ENCODE measurements around the gene MAST4.

Gene MAST4

DNA sequence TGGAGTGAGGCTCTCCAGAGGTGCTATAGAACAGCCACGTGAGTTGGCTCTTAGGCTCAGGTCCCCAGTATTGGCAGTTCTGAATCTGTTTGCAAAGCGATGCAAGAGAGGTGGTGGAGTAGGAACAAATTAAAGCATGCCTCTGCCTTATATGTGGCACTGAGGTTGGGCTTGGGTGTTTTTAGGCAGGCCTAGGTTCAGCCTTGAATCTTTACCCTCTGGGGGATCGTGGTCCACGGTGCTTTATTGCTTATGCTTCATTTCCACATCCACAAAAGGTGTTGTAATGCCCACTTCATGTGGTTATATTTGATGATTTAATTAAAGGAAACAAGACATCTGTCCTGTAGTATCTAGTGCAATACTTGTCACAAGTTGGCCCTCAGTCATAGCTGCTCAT, 544.2 kb downstream of the MAST4 start:
- no peaks in the 10 kb centered on the region for H3K27me3 Mint-ChIP-seq
- H3K9me3 Mint-ChIP-seq: no peaks in the 10 kb centered on the region
- H3K4me1 Mint-ChIP-seq (ENCODE audit: low read depth in 2 of 2): no peaks in the 10 kb centered on the region
- no peak overlapping the region for H3K4me3 Mint-ChIP-seq
- DNase-seq: no peak
- H3K36me3 Mint-ChIP-seq (ENCODE audit: insufficient read depth): peaks cover 5% of the 10 kb centered on the region
- peak overlapping the region in 1 of 2 donors; percentile 41 for H3K27ac Mint-ChIP-seq
- no peak for ATAC-seq (replicated peaks)

DNA sequence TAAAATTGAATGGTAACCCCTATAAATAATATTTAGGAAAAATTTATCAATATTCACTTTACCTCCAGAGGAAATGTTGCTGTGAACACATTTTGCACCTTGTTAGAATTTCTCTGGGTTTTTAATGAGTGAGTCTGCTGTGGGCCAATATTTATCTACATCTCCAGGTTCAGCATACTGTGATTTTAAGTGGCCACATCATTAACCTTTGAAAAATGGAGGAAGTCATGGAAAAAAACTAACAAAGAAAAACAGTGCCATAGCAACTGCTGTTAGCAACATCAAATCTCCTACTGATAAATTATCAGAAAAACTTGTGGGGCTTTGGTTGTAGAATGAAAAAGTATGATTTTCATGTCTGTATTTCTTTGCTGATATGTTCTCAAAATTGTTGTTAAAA, 545.5 kb downstream of the MAST4 start:
- Mint-ChIP-seq H3K9me3 (no peaks in the 10 kb centered on the region), H3K27me3 (no peaks in the 10 kb centered on the region), H3K36me3 (ENCODE audit: insufficient read depth) (peaks cover 7% of the 10 kb centered on the region), H3K27ac (peak overlapping the region in 1 of 2 donors; percentile 59), H3K4me1 (ENCODE audit: low read depth in 2 of 2) (no peaks in the 10 kb centered on the region), H3K4me3 (no peak overlapping the region)
- ATAC-seq (replicated peaks): no peak
- no peak for DNase-seq

GRCh38 chr5:67142816-67143215, 546.6 kb downstream of the MAST4 start:
- no peaks in the 10 kb centered on the region for H3K4me1 Mint-ChIP-seq (ENCODE audit: low read depth in 2 of 2)
- H3K36me3 Mint-ChIP-seq (ENCODE audit: insufficient read depth): peaks cover 12% of the 10 kb centered on the region
- H3K9me3 Mint-ChIP-seq: no peaks in the 10 kb centered on the region
- no peak overlapping the region for H3K27ac Mint-ChIP-seq
- ATAC-seq (replicated peaks) (no peak), DNase-seq (no peak)
- no peaks in the 10 kb centered on the region for H3K27me3 Mint-ChIP-seq
- no peak overlapping the region for H3K4me3 Mint-ChIP-seq

- Mint-ChIP-seq H3K27ac (no peak overlapping the region), H3K4me1 (ENCODE audit: low read depth in 2 of 2) (no peaks in the 10 kb centered on the region), H3K27me3 (no peaks in the 10 kb centered on the region), H3K9me3 (no peaks in the 10 kb centered on the region), H3K4me3 (no peak overlapping the region), H3K36me3 (ENCODE audit: insufficient read depth) (peaks cover 12% of the 10 kb centered on the region)
- ATAC-seq (replicated peaks) (no peak), DNase-seq (no peak)
Measured at GRCh38 chr5:67143549-67143948, 547.4 kb downstream of the MAST4 start.

- Mint-ChIP-seq H3K9me3 (no peaks in the 10 kb centered on the region), H3K27me3 (no peaks in the 10 kb centered on the region), H3K36me3 (ENCODE audit: insufficient read depth) (peaks cover 12% of the 10 kb centered on the region), H3K27ac (no peak overlapping the region), H3K4me1 (ENCODE audit: low read depth in 2 of 2) (no peaks in the 10 kb centered on the region), H3K4me3 (no peak overlapping the region)
- no peak for ATAC-seq (replicated peaks)
- DNase-seq: no peak
Measured at GRCh38 chr5:67144183-67144639, 548.0 kb downstream of the MAST4 start.

- ATAC-seq (replicated peaks) (no peak), DNase-seq (no peak)
- Mint-ChIP-seq H3K27ac (no peak overlapping the region), H3K9me3 (no peaks in the 10 kb centered on the region), H3K36me3 (ENCODE audit: insufficient read depth) (peaks cover 12% of the 10 kb centered on the region), H3K27me3 (no peaks in the 10 kb centered on the region), H3K4me1 (ENCODE audit: low read depth in 2 of 2) (no peaks in the 10 kb centered on the region), H3K4me3 (no peak overlapping the region)
Measured at GRCh38 chr5:67146574-67146973, 550.4 kb downstream of the MAST4 start.

GRCh38 chr5:67146981-67147380, 550.8 kb downstream of the MAST4 start:
- Mint-ChIP-seq H3K36me3 (ENCODE audit: insufficient read depth) (peaks cover 12% of the 10 kb centered on the region), H3K4me3 (no peak overlapping the region), H3K27ac (no peak overlapping the region), H3K4me1 (ENCODE audit: low read depth in 2 of 2) (no peaks in the 10 kb centered on the region), H3K9me3 (no peaks in the 10 kb centered on the region), H3K27me3 (no peaks in the 10 kb centered on the region)
- no peak for ATAC-seq (replicated peaks)
- DNase-seq: no peak

DNA sequence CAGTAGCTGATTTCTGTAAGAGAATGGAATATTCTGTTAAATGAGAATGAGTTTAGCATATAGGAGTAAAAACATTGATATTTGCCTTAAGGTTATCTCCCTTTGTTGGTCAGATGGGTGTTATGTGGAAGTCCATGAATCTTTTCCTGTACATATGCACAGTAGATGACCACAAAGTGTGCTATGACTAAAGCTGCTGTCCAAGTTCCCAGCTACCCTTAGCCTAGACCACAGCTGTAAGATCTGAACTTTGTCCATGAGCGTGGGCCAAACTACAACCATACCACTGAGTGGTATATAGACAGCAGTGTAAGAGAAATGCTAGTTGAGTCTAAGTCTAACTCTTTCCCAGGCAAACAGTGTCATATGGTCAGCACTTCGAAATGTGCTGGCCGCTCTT, 551.6 kb downstream of the MAST4 start:
- no peak overlapping the region for H3K4me3 Mint-ChIP-seq
- no peaks in the 10 kb centered on the region for H3K4me1 Mint-ChIP-seq (ENCODE audit: low read depth in 2 of 2)
- peaks cover 10% of the 10 kb centered on the region for H3K36me3 Mint-ChIP-seq (ENCODE audit: insufficient read depth)
- ATAC-seq (replicated peaks) (no peak), DNase-seq (no peak)
- H3K9me3 Mint-ChIP-seq: no peaks in the 10 kb centered on the region
- H3K27me3 Mint-ChIP-seq: no peaks in the 10 kb centered on the region
- no peak overlapping the region for H3K27ac Mint-ChIP-seq

- ATAC-seq (replicated peaks) (no peak), DNase-seq (no peak)
- Mint-ChIP-seq H3K36me3 (ENCODE audit: insufficient read depth) (peaks cover 7% of the 10 kb centered on the region), H3K27ac (no peak overlapping the region), H3K4me1 (ENCODE audit: low read depth in 2 of 2) (no peaks in the 10 kb centered on the region), H3K4me3 (no peak overlapping the region), H3K27me3 (no peaks in the 10 kb centered on the region), H3K9me3 (no peaks in the 10 kb centered on the region)
Measured at GRCh38 chr5:67149057-67149950, 553.1 kb downstream of the MAST4 start.

DNA sequence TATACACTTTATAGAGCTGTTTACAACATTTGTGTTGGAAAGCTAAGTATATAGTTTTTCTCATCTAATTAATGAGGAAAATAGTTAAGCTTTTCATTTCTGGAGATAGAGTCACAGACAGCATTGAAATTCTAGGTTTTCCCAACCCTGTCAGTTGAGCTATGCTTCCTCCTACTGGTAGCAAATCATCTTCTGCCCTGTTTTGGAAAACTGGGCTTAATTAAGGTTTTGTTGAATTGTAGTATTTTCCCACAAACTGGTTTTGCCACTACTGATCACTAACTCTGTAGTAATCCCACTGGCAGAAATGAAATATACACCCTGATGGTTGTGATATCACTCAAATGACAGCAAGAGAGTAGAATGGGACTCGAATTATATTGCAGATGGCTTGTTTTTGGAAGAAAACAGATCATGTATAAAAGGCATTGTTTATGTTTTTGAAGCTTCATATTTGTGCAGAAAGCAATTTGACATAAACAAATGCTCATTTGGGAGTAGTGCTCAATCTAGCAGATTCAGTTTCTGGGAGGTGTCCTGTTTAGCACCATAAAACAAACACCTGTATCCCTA, 553.8 kb downstream of the MAST4 start:
- no peak for DNase-seq
- Mint-ChIP-seq H3K4me3 (no peak overlapping the region), H3K27ac (no peak overlapping the region), H3K4me1 (ENCODE audit: low read depth in 2 of 2) (no peaks in the 10 kb centered on the region), H3K27me3 (no peaks in the 10 kb centered on the region), H3K36me3 (ENCODE audit: insufficient read depth) (peaks cover 7% of the 10 kb centered on the region), H3K9me3 (no peaks in the 10 kb centered on the region)
- ATAC-seq (replicated peaks): no peak

DNA sequence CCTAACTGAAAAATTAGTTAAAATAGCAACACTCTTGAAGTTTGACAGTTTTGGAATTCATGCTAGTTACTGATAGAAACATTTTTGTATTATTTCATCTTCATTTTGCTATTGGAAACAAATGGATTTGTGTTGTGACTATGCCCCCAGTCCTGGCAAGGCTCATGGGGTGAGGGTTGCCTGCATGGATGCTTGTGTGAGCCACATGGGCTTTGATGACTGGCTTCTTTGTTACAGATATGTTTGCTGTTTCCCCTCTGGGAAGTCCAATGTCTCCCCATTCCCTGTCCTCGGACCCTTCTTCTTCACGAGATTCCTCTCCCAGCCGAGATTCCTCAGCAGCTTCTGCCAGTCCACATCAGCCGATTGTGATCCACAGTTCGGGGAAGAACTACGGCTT, 556.2 kb downstream of the MAST4 start:
- no peak for DNase-seq
- Mint-ChIP-seq H3K27ac (peak overlapping the region in 1 of 2 donors; percentile 23), H3K4me1 (ENCODE audit: low read depth in 2 of 2) (peaks cover 7 to 11% of the 10 kb centered on the region in 2 donors), H3K9me3 (no peaks in the 10 kb centered on the region), H3K36me3 (ENCODE audit: insufficient read depth) (no peaks in the 10 kb centered on the region), H3K27me3 (no peaks in the 10 kb centered on the region), H3K4me3 (no peak overlapping the region)
- no peak for ATAC-seq (replicated peaks)

DNA sequence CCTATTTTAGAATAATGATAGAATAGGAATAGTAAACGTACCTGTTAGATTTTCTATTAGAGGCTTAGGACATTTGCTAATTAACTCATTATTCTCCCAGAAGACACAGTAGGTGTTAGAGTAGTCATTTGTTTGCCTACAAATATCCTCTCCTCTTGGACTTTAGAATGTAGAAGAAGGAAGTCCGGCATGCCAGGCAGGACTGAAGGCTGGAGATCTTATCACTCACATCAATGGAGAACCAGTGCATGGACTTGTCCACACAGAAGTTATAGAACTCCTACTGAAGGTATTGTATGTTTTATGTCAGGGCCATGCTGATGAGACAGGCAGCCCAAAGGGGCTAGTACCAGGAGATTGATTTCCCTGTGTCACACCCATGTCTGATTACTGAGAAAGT, 557.1 kb downstream of the MAST4 start:
- DNase-seq (no peak), ATAC-seq (replicated peaks) (no peak)

DNA sequence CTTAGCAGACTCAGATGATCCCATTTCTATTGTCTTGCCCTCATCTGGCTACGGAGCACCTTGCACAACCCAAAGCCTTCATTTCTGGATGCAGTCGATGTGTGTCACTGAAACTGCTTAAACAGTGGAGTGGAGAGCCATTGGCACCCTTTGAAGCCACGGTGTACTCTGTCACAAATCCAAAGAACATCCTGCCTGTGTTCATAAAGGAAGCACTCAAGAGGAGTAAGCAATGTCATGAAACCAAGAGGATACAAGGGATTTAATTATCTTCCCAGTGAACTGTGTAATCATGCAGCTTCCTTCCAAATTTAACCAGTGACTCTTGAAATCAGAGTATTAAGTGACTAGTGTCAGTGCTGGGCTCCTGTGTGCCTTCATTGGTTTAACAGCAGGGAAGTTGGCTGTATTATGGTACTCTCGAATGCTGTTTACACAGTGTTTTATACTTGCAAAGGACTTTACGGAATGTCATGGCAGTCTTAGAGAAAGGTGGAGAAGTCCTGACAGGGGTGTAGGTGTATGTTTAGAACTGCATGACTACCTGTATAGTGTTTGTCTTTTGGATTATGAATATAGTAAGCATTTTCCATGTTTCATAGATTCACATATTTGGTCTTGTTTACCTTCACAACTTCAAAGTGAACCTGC, 558.5 kb downstream of the MAST4 start:
- no peaks in the 10 kb centered on the region for H3K9me3 Mint-ChIP-seq
- no peak for ATAC-seq (replicated peaks)
- DNase-seq: no peak
- H3K4me1 Mint-ChIP-seq (ENCODE audit: low read depth in 2 of 2): peaks cover 13 to 19% of the 10 kb centered on the region in 2 donors
- H3K27me3 Mint-ChIP-seq: no peaks in the 10 kb centered on the region
- H3K27ac Mint-ChIP-seq: no peak overlapping the region
- H3K4me3 Mint-ChIP-seq: no peak overlapping the region
- no peaks in the 10 kb centered on the region for H3K36me3 Mint-ChIP-seq (ENCODE audit: insufficient read depth)

More for the DNA sequence above, 557.1 kb downstream of the MAST4 start:
- Mint-ChIP-seq H3K36me3 (ENCODE audit: insufficient read depth) (no peaks in the 10 kb centered on the region), H3K27ac (no peak overlapping the region), H3K4me1 (ENCODE audit: low read depth in 2 of 2) (peaks cover 8 to 14% of the 10 kb centered on the region in 2 donors), H3K4me3 (no peak overlapping the region), H3K27me3 (no peaks in the 10 kb centered on the region), H3K9me3 (no peaks in the 10 kb centered on the region)
